HL-60 (cell line): ENCODE results near the gene MOV10L1.

ENCODE experiments used
- DNase-seq, 2 experiments: peaks; one replicate each; pipeline ENCODE4 v3.0.0-alpha.2; 2010 to 2020; ENCODE audit warnings: low read depth in 1 of 2, low spot score in 1 of 2
- H3K27ac ChIP-seq: fragments of 250-450 bp; sonication (Bioruptor Pico); replicated peaks from 2 replicates; pipeline ENCODE4 v1.5.1; 2020; ENCODE audit warnings: mild to moderate bottlenecking, moderate library complexity
- H3K27me3 ChIP-seq: fragments of 250-450 bp; sonication (Bioruptor Pico); 2 replicates; pipeline ENCODE4 v1.5.1; 2021; ENCODE audit warnings: mild to moderate bottlenecking, moderate library complexity; ENCODE audit not compliant: insufficient read depth, poor library complexity, severe bottlenecking
- H3K4me3 ChIP-seq: replicated peaks from 2 replicates; pipeline ENCODE4 v1.5.1; 2011; ENCODE audit warnings: mild to moderate bottlenecking, control low read depth, low read length; ENCODE audit not compliant: insufficient read depth
- GABPA ChIP-seq: IDR thresholded peaks from 2 replicates; pipeline ENCODE4 v1.6.1; 2012; ENCODE audit warnings: low read depth
- POLR2AphosphoS5 ChIP-seq: IDR thresholded peaks from 2 replicates; pipeline ENCODE4 v1.6.1; 2012; ENCODE audit warnings: low read depth
- SPI1 ChIP-seq: IDR thresholded peaks from 2 replicates; pipeline ENCODE4 v1.6.1; 2012; ENCODE audit warnings: low read depth, mild to moderate bottlenecking, borderline replicate concordance
- TF ChIP-seq, protein P1 (sequence below): IDR thresholded peaks from 2 replicates; pipeline ENCODE4 v1.6.1; 2012; ENCODE audit warnings: low read depth; ENCODE audit not compliant: insufficient replicate concordance
- TF ChIP-seq, protein P2 (sequence below): IDR thresholded peaks from one replicate; pipeline ENCODE4 v1.5.1; 2011; ENCODE audit warnings: low read length, control low read depth, inconsistent platforms; ENCODE audit not compliant: insufficient read depth

MOV10L1 gene

DNA sequence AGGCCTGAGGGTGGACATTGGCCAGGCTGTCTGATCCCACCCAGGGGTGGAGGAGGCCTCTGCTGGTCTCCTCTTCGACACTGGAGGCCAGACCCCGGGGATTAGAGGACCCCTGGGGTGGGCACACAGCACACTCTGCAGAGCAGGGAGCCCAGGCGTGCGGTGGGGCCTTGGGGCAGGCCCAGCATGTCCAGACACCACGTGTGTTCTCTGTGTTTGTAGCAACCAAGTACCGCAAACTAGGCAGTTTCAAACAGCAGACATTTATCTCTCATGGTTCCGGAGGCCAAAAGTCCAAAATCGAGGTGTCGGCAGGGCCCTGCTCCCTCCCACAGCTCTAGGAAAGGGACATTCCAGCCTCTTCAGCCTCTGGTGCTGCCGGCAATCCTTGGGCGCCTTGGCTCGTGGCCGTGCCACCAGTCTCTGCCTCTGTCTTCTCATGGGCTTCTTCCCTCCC, 82.2 kb downstream of the MOV10L1 start:
- no peak for DNase-seq
- peaks cover 6% of the 10 kb centered on the region for H3K27me3 ChIP-seq
- H3K27ac ChIP-seq, result no peak overlapping the region
- TF ChIP-seq SPI1, result no peak
- TF ChIP-seq, protein P1, sequence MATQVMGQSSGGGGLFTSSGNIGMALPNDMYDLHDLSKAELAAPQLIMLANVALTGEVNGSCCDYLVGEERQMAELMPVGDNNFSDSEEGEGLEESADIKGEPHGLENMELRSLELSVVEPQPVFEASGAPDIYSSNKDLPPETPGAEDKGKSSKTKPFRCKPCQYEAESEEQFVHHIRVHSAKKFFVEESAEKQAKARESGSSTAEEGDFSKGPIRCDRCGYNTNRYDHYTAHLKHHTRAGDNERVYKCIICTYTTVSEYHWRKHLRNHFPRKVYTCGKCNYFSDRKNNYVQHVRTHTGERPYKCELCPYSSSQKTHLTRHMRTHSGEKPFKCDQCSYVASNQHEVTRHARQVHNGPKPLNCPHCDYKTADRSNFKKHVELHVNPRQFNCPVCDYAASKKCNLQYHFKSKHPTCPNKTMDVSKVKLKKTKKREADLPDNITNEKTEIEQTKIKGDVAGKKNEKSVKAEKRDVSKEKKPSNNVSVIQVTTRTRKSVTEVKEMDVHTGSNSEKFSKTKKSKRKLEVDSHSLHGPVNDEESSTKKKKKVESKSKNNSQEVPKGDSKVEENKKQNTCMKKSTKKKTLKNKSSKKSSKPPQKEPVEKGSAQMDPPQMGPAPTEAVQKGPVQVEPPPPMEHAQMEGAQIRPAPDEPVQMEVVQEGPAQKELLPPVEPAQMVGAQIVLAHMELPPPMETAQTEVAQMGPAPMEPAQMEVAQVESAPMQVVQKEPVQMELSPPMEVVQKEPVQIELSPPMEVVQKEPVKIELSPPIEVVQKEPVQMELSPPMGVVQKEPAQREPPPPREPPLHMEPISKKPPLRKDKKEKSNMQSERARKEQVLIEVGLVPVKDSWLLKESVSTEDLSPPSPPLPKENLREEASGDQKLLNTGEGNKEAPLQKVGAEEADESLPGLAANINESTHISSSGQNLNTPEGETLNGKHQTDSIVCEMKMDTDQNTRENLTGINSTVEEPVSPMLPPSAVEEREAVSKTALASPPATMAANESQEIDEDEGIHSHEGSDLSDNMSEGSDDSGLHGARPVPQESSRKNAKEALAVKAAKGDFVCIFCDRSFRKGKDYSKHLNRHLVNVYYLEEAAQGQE, result no peak
- TF ChIP-seq, protein P2, sequence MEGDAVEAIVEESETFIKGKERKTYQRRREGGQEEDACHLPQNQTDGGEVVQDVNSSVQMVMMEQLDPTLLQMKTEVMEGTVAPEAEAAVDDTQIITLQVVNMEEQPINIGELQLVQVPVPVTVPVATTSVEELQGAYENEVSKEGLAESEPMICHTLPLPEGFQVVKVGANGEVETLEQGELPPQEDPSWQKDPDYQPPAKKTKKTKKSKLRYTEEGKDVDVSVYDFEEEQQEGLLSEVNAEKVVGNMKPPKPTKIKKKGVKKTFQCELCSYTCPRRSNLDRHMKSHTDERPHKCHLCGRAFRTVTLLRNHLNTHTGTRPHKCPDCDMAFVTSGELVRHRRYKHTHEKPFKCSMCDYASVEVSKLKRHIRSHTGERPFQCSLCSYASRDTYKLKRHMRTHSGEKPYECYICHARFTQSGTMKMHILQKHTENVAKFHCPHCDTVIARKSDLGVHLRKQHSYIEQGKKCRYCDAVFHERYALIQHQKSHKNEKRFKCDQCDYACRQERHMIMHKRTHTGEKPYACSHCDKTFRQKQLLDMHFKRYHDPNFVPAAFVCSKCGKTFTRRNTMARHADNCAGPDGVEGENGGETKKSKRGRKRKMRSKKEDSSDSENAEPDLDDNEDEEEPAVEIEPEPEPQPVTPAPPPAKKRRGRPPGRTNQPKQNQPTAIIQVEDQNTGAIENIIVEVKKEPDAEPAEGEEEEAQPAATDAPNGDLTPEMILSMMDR, result no peak
- no peak for TF ChIP-seq POLR2AphosphoS5
- TF ChIP-seq GABPA, result no peak
- H3K4me3 ChIP-seq, result no peak overlapping the region

DNA sequence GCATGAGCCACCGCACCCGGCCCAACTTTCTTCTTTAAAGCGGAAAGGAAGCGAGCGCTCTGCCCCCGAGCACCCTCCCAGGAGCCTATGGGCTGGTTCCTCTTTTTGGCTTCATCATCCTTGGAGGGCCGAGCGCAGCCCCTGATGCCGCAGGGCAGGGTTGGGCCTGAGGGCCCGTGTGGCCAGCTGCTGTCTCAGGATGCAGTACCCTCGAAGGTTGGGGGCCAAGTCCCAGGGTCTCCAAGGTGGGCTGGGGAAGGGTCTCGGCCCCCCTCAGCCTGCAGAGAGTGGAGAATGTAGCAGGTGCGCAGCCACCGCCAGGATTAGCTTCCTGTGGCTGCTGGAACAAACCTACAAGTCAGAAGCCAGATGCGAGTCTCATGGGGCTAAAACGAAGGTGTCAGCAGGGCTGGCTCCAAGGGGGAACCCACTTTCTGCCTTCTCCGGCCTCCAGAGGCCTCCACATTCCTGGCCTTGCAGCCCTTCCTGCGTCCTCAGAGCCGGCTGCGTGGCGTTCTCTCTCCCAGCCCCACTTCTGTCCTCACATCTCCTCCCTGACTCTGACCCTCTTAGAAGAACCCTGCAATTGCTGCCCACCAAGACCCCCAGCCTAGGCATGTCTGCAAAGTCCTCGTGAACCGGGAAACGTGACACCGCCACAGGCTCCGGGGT, 83.6 kb downstream of the MOV10L1 start:
- TF ChIP-seq GABPA (no peak), SPI1 (peak; percentile 86), POLR2AphosphoS5 (no peak)
- TF ChIP-seq, protein P1, result no peak
- TF ChIP-seq, protein P2, result no peak
- peaks cover 6% of the 10 kb centered on the region for H3K27me3 ChIP-seq
- peak in 1 of 2 experiments; percentile 74 for DNase-seq
- no peak overlapping the region for H3K27ac ChIP-seq
- no peak overlapping the region for H3K4me3 ChIP-seq

DNA sequence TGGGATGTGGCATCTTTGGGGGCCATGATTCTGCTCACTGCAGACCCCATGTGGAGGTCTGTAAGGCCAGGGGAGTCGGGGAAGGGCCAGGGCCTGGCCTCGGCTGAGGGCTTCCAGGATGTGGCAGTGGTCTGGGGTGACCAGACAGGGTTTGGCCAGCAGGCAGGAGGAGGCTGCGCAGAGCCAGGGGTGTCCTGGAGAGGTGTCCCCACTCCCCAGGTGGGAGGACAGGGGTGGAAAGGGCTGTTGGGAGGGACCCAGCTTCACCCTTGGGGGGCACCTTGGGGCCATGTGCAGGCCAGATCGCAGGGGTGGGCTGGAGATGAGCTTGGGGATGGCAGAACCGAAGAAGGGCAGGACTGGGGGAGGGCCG, 84.2 kb downstream of the MOV10L1 start:
- TF ChIP-seq POLR2AphosphoS5, result no peak
- no peak for TF ChIP-seq SPI1
- TF ChIP-seq, protein P2, result no peak
- H3K4me3 ChIP-seq, result no peak overlapping the region
- no peak overlapping the region for H3K27ac ChIP-seq
- H3K27me3 ChIP-seq, result peaks cover 4% of the 10 kb centered on the region
- no peak for DNase-seq
